ENCODE data around the gene SLC9C2. TPM values are rescaled to one million over a fixed set of nuclear protein-coding genes. Genes with fewer than 3 reads are reported as not detected.

SLC9C2 gene
- total and polyA plus RNA-seq, 2 experiments from 2014 or later = not detected

- no peaks in the 10 kb centered on the region for H3K27me3 ChIP-seq (replicated peaks; ENCODE audit: insufficient read depth)
- no peaks in the 10 kb centered on the region for H3K9me3 ChIP-seq (ENCODE audit: low read depth)
- no peaks in the 10 kb centered on the region for H3K9me2 ChIP-seq (ENCODE audit: insufficient read depth)
- peaks cover 11% of the 10 kb centered on the region for H3K4me1 ChIP-seq (ENCODE audit: insufficient read depth)
- H3K27ac ChIP-seq = peak overlapping the region; percentile 25
- peak; percentile 52 for DNase-seq
- in situ Hi-C loops (cut with MboI) = no loop called here
- TF ChIP-seq EZH2 (IDR thresholded peaks at IDR 0.05; ENCODE audit: insufficient read depth, poor library complexity, severe bottlenecking) = no peak
- TF ChIP-seq EZH2phosphoT487 (IDR thresholded peaks at IDR 0.05; ENCODE audit: insufficient read depth, low read depth) = no peak
- H3K4me3 ChIP-seq = no peak overlapping the region
- H3K36me3 ChIP-seq (ENCODE audit: low read depth) = no peaks in the 10 kb centered on the region
- H3K9ac ChIP-seq = no peak overlapping the region
- H4K20me1 ChIP-seq (ENCODE audit: insufficient read depth) = no peaks in the 10 kb centered on the region
- peak overlapping the region; percentile 48 for H2AFZ ChIP-seq
- H3K79me2 ChIP-seq (ENCODE audit: insufficient read depth) = peaks cover 3% of the 10 kb centered on the region; the same call in 1 of the 2 replicates
- peaks cover 6% of the 10 kb centered on the region; the same call in 1 of the 2 replicates for H3F3A ChIP-seq (ENCODE audit: insufficient read depth)
- no peak overlapping the region for H3K4me2 ChIP-seq (ENCODE audit: unreplicated experiment)
Observed at GRCh38 chr1:173453982-173454381, 148.9 kb downstream of the SLC9C2 start.

GRCh38 chr1:173451981-173452380 is 150.9 kb downstream of the SLC9C2 start:
- Histone ChIP-seq H3K36me3 (ENCODE audit: low read depth) (no peaks in the 10 kb centered on the region), H3K27me3 (replicated peaks; ENCODE audit: insufficient read depth) (no peaks in the 10 kb centered on the region), H3K4me1 (ENCODE audit: insufficient read depth) (peaks cover 11% of the 10 kb centered on the region), H3K4me3 (no peak overlapping the region), H3K79me2 (ENCODE audit: insufficient read depth) (peaks cover 3% of the 10 kb centered on the region; the same call in 1 of the 2 replicates), H3K9me2 (ENCODE audit: insufficient read depth) (no peaks in the 10 kb centered on the region), H3K4me2 (ENCODE audit: unreplicated experiment) (no peak overlapping the region), H3K27ac (no peak overlapping the region), H2AFZ (no peak overlapping the region), H3K9me3 (ENCODE audit: low read depth) (no peaks in the 10 kb centered on the region), H4K20me1 (ENCODE audit: insufficient read depth) (no peaks in the 10 kb centered on the region), H3K9ac (no peak overlapping the region), H3F3A (ENCODE audit: insufficient read depth) (peaks cover 6% of the 10 kb centered on the region; the same call in 1 of the 2 replicates)
- 74 to 82% methylated on average over 2 of the region's 2 CpGs for WGBS, 2 experiments (ENCODE audit: low coverage in 1 of 2, low lambda C conversion rate in 2 of 2, missing lambda C conversion rate in 2 of 2)
- TF ChIP-seq EZH2phosphoT487 (IDR thresholded peaks at IDR 0.05; ENCODE audit: insufficient read depth, low read depth) (no peak), EZH2 (IDR thresholded peaks at IDR 0.05; ENCODE audit: insufficient read depth, poor library complexity, severe bottlenecking) (no peak)
- DNase-seq = no peak
- in situ Hi-C loops (cut with MboI) = no loop called here

Other genes starting within 250 kb of the SLC9C2 start
- 324 and 336 TPM in 2 replicates for gene PRDX6, start 125.7 kb downstream of the SLC9C2 start, total RNA-seq (2014; rRNA removed; shearing (Covaris generic))
- gene PRDX6, start 125.7 kb downstream of the SLC9C2 start, polyA plus RNA-seq (2016; fragmentation: Nextera tagmentation; extraction: Ambion mirVana) = 434 and 438 TPM in 2 replicates
- gene TEX50, start 32.3 kb upstream of the SLC9C2 start, total RNA-seq (2014; rRNA removed; shearing (Covaris generic)) = not detected in 2 replicates
- not detected in 2 replicates for gene TEX50, start 32.3 kb upstream of the SLC9C2 start, polyA plus RNA-seq (2016; fragmentation: Nextera tagmentation; extraction: Ambion mirVana)
- gene ANKRD45, start 66.8 kb upstream of the SLC9C2 start, total RNA-seq (2014; rRNA removed; shearing (Covaris generic)) = not detected in 2 replicates
- gene ANKRD45, start 66.8 kb upstream of the SLC9C2 start, polyA plus RNA-seq (2016; fragmentation: Nextera tagmentation; extraction: Ambion mirVana) = 0.16 TPM in 1 of 2 replicates, not detected in the other
- gene KLHL20, start 111.9 kb upstream of the SLC9C2 start, total RNA-seq (2014; rRNA removed; shearing (Covaris generic)) = 25.5 and 27.9 TPM in 2 replicates
- gene KLHL20, start 111.9 kb upstream of the SLC9C2 start, polyA plus RNA-seq (2016; fragmentation: Nextera tagmentation; extraction: Ambion mirVana) = 19.2 and 22.7 TPM in 2 replicates
- gene DARS2, start 221.6 kb upstream of the SLC9C2 start, total RNA-seq (2014; rRNA removed; shearing (Covaris generic)) = 12.1 and 14.5 TPM in 2 replicates
- gene DARS2, start 221.6 kb upstream of the SLC9C2 start, polyA plus RNA-seq (2016; fragmentation: Nextera tagmentation; extraction: Ambion mirVana) = 11.0 and 12.1 TPM in 2 replicates
- gene CENPL, start 221.8 kb upstream of the SLC9C2 start, total RNA-seq (2014; rRNA removed; shearing (Covaris generic)) = 14.9 and 16.9 TPM in 2 replicates
- 9.3 and 10.4 TPM in 2 replicates for gene CENPL, start 221.8 kb upstream of the SLC9C2 start, polyA plus RNA-seq (2016; fragmentation: Nextera tagmentation; extraction: Ambion mirVana)

Measured in GM23248 (cell line).